Breast epithelium (tissue), 3 donors: ENCODE measurements around the gene ETV3L.

Source experiments
- CTCF ChIP-seq, 3 donors: fragments of 450-650 bp; IDR thresholded peaks; one replicate each; pipeline ENCODE4 v1.5.1; 2016 to 2017; ENCODE audit warnings: antibody characterized with exemption in 3 of 3, mild to moderate bottlenecking in 3 of 3, moderate library complexity in 3 of 3
- POLR2A ChIP-seq: fragments of 450-650 bp; IDR thresholded peaks from one replicate; pipeline ENCODE4 v1.6.1; 2016; ENCODE audit warnings: antibody characterized with exemption, mild to moderate bottlenecking, moderate library complexity
- POLR2AphosphoS5 ChIP-seq, 3 donors: sonication (generic); formaldehyde crosslinking; IDR thresholded peaks; one replicate each; pipeline ENCODE4 v1.6.1; 2017; ENCODE audit warnings: antibody characterized with exemption in 3 of 3

GRCh38 chr1:157087030-157087429, 12.6 kb downstream of the ETV3L start:
- no peak for TF ChIP-seq CTCF (IDR thresholded peaks at IDR 0.05)
- TF ChIP-seq POLR2AphosphoS5 (IDR thresholded peaks at IDR 0.05), result no peak
- no peak for TF ChIP-seq POLR2A
